ENCODE measurements around the gene GASK1A.

Gene GASK1A

GRCh38 chr3:42984701-42985100, 5.6 kb downstream of the GASK1A start:
- no peaks in the 10 kb centered on the region for H3K36me3 Mint-ChIP-seq (ENCODE audit: low read depth)
- H3K4me1 Mint-ChIP-seq, result peaks cover 9% of the 10 kb centered on the region
- H3K9me3 Mint-ChIP-seq, result no peaks in the 10 kb centered on the region
- TF ChIP-seq, protein P1, sequence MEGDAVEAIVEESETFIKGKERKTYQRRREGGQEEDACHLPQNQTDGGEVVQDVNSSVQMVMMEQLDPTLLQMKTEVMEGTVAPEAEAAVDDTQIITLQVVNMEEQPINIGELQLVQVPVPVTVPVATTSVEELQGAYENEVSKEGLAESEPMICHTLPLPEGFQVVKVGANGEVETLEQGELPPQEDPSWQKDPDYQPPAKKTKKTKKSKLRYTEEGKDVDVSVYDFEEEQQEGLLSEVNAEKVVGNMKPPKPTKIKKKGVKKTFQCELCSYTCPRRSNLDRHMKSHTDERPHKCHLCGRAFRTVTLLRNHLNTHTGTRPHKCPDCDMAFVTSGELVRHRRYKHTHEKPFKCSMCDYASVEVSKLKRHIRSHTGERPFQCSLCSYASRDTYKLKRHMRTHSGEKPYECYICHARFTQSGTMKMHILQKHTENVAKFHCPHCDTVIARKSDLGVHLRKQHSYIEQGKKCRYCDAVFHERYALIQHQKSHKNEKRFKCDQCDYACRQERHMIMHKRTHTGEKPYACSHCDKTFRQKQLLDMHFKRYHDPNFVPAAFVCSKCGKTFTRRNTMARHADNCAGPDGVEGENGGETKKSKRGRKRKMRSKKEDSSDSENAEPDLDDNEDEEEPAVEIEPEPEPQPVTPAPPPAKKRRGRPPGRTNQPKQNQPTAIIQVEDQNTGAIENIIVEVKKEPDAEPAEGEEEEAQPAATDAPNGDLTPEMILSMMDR (IDR thresholded peaks at IDR 0.05; ENCODE audit: unreplicated experiment in 3 of 3), result no peak
- H3K27me3 Mint-ChIP-seq (ENCODE audit: low read depth), result peaks cover 80% of the 10 kb centered on the region
- no peak overlapping the region for H3K4me3 Mint-ChIP-seq
- no peak overlapping the region for H3K27ac Mint-ChIP-seq

DNA sequence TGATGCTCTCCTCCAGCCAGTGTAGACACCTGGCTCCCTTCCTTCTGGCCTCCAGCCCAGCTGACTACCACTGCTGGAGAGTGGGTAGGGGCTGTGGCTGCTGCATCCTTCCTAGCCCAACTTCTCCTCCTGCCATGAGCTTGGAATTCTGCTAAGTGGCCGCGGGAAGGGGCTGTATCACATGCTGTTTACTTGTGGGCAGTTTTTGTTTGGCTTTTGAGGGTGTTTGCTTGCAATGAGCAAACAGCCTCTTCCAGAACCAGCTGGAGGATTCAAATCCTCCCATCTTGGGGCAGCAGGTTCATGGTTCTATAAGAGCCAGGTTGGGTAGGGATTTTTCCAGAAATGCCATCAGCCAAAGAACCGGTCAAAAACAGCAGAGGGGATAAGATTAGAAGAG, 9.0 kb downstream of the GASK1A start:
- Mint-ChIP-seq H3K4me3 (no peak overlapping the region), H3K27ac (no peak overlapping the region), H3K4me1 (peaks cover 6% of the 10 kb centered on the region), H3K36me3 (ENCODE audit: low read depth) (no peaks in the 10 kb centered on the region), H3K27me3 (ENCODE audit: low read depth) (peaks cover 61% of the 10 kb centered on the region), H3K9me3 (no peaks in the 10 kb centered on the region)
- TF ChIP-seq, protein P1 (IDR thresholded peaks at IDR 0.05; ENCODE audit: unreplicated experiment in 3 of 3), result no peak

- peaks cover 6% of the 10 kb centered on the region for H3K4me1 Mint-ChIP-seq
- TF ChIP-seq, protein P1 (IDR thresholded peaks at IDR 0.05; ENCODE audit: unreplicated experiment in 3 of 3), result no peak
- no peak overlapping the region for H3K27ac Mint-ChIP-seq
- no peaks in the 10 kb centered on the region for H3K36me3 Mint-ChIP-seq (ENCODE audit: low read depth)
- no peaks in the 10 kb centered on the region for H3K9me3 Mint-ChIP-seq
- H3K4me3 Mint-ChIP-seq, result no peak overlapping the region
- H3K27me3 Mint-ChIP-seq (ENCODE audit: low read depth), result peaks cover 56% of the 10 kb centered on the region
Measured at GRCh38 chr3:42988566-42988965, 9.5 kb downstream of the GASK1A start.

DNA sequence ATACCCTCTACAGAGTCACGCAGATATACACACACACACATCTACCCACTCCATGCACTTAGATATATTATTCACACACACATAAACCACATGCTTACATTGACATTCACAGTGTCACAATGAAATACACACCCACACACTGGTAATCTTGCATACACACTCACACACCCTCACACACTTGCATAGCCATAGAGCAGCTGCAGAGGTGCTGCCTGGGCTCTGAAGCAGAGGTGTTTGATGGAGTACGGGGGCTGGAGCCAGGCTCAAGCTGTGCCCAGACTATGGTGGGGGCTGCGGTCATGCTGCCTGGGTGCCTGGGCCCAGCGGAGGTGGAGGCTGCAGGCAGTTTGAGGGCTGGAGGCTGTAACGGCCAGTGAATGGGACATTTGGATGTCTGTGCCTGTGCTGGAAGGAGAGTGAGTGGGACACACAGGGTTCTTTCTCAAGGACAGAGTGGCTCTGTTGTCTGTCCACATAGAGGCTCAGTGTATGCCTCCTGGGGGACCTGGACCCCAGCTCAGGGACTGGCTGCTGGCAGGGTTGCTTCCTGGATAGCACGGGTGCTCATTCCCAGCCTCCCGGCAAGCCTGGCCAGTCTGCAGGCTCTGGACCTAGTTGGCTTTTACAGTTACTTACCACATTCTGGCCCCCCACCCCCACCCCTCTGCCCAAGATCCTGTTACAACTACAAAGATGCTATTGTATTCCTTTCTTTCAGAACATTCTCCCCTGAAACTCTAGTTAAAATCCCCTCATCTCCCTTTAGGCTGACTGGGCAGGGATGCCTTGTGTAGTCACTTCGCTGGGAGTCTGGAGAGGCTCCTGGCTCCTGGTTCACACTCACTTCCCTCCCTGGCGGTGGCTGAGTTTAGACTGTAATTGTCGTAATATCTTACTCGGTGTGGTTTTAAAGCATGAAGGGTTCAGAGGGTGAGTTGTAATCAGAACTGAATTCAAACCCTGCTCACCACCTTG, 12.5 kb downstream of the GASK1A start:
- Mint-ChIP-seq H3K27me3 (ENCODE audit: low read depth) (peaks cover 27% of the 10 kb centered on the region), H3K4me3 (no peak overlapping the region), H3K9me3 (no peaks in the 10 kb centered on the region), H3K27ac (peak overlapping the region in 2 of 3 experiments; percentile 8 to 13), H3K4me1 (peaks cover 6% of the 10 kb centered on the region), H3K36me3 (ENCODE audit: low read depth) (no peaks in the 10 kb centered on the region)
- TF ChIP-seq, protein P1 (IDR thresholded peaks at IDR 0.05; ENCODE audit: unreplicated experiment in 3 of 3), result no peak

DNA sequence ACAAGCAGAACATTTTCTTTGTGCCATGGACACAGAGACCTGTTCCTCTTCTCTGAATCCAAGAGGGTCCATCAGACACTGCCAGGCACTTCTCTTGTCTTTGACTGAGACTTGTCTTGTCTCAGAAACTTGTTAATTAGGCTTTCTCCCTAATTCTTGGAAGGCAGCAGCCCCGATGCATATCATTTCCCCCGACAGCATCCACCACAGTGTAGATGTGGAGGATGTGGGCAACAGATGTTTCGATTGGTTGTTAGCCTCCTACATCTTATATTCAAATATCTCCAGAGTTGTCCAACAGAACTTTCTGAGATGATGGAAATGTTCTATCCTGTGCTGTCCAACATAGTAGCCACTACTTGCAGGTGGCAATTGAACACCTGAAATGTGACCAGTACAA, 15.5 kb downstream of the GASK1A start:
- Mint-ChIP-seq H3K36me3 (ENCODE audit: low read depth) (no peaks in the 10 kb centered on the region), H3K27me3 (ENCODE audit: low read depth) (peaks cover 11% of the 10 kb centered on the region), H3K4me1 (peaks cover 24% of the 10 kb centered on the region), H3K27ac (no peak overlapping the region), H3K4me3 (no peak overlapping the region), H3K9me3 (no peaks in the 10 kb centered on the region)
- TF ChIP-seq, protein P1 (IDR thresholded peaks at IDR 0.05; ENCODE audit: unreplicated experiment in 3 of 3), result no peak

DNA sequence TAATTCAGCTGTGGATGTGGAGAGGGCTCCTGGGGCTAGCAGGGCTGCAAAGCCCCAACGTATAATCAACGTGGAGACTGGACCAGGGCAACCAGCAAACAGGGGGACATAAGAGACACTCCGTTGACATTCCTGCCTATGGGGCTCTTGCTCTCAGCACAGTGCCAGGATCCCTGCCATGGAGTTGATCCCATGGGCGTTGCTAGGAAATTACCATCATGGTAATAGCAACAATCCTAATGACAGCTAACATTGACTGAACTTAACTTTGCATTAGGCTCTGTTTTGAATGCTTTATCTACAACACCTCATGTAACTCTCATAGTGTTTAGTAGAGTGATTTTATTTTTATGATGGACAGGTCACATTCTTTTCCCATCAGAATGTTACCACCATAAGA, 16.9 kb downstream of the GASK1A start:
- Mint-ChIP-seq H3K9me3 (no peaks in the 10 kb centered on the region), H3K27me3 (ENCODE audit: low read depth) (peaks cover 2% of the 10 kb centered on the region), H3K4me1 (peaks cover 37% of the 10 kb centered on the region), H3K4me3 (no peak overlapping the region), H3K27ac (no peak overlapping the region), H3K36me3 (ENCODE audit: low read depth) (no peaks in the 10 kb centered on the region)
- TF ChIP-seq, protein P1 (IDR thresholded peaks at IDR 0.05; ENCODE audit: unreplicated experiment in 3 of 3), result no peak
